Transverse colon (tissue), 4 donors: ENCODE results near the gene ABHD12. TPM values are rescaled to one million over a fixed set of nuclear protein-coding genes. Genes with fewer than 3 reads are reported as not detected.

ENCODE experiments used
- DNase-seq: peaks from one replicate; pipeline ENCODE4 v3.0.0-alpha.2; 2019
- H3K27ac ChIP-seq, 4 donors: fragments of 200-600 bp; sonication (generic); 2 replicates each; pipeline ENCODE4 v1.5.1; 2016 to 2018; ENCODE audit warnings: inconsistent platforms in 4 of 4
- H3K27me3 ChIP-seq: fragments of 200-600 bp; sonication (generic); 2 replicates; pipeline ENCODE4 v1.5.1; 2017; ENCODE audit warnings: inconsistent platforms
- H3K36me3 ChIP-seq, 4 donors: fragments of 200-600 bp; sonication (generic); 2 replicates each; pipeline ENCODE4 v1.5.1; 2017 to 2019; ENCODE audit warnings: inconsistent platforms in 4 of 4
- H3K4me1 ChIP-seq, 4 donors: fragments of 200-600 bp; sonication (generic); 2 replicates each; pipeline ENCODE4 v1.5.1; 2017 to 2020; ENCODE audit warnings: inconsistent platforms in 4 of 4
- H3K4me3 ChIP-seq, 4 donors: fragments of 200-600 bp; sonication (generic); 1 replicate in 1 of 4; 2 replicates in 3 of 4; pipeline versions ENCODE4 v1.5.1 to v1.6.1; 2017 to 2019; ENCODE audit warnings: inconsistent platforms in 4 of 4
- H3K9me3 ChIP-seq, 2 donors: fragments of 200-600 bp; sonication (generic); 2 replicates each; pipeline ENCODE4 v1.5.1; 2017 to 2019; ENCODE audit warnings: inconsistent platforms in 2 of 2
- EP300 ChIP-seq: sonication (generic); formaldehyde crosslinking; IDR thresholded peaks from one replicate; pipeline ENCODE4 v1.6.1; 2017; ENCODE audit warnings: antibody characterized with exemption, low read depth
- POLR2A ChIP-seq: fragments of 450-650 bp; IDR thresholded peaks from one replicate; pipeline ENCODE4 v1.6.1; 2016; ENCODE audit warnings: antibody characterized with exemption, mild to moderate bottlenecking, moderate library complexity
- POLR2AphosphoS5 ChIP-seq, 3 donors: sonication (generic); formaldehyde crosslinking; IDR thresholded peaks; one replicate each; pipeline ENCODE4 v1.6.1; 2016; ENCODE audit warnings: antibody characterized with exemption in 3 of 3
- WGBS, 2 donors: methylation state at CpG; one replicate each; pipeline ENCODE4 v1.1.5; 2018; ENCODE audit warnings: low coverage in 1 of 2; 5-methylcytosine and 5-hydroxymethylcytosine counted together
- in situ Hi-C, 4 donors: fragments of 200-750 bp; cut with MboI; loops; one replicate each; pipeline versions ENCODE4 v1.15.0 to v1.15.1; 2017; ENCODE audit warnings: low sequenced_read_pairs in 3 of 4, low pct_ligation_motif_present in 1 of 4, low pct_unique_long_range_greater_than_20kb in 1 of 4
- intact Hi-C: fragments of 100-400 bp; cut with DNase I; formaldehyde crosslinking; loops from one replicate; pipeline ENCODE4 v1.15.1; 2023; ENCODE audit warnings: low total_unique reads
- total RNA-seq, 4 donors: library from RNA; depleted of rRNA; stranded (reverse); fragments of >200 nt; gene quantifications; one replicate each; pipeline ENCODE4 v1.1.0, GENCODE V29; 2016
- TF ChIP-seq, protein P1 (sequence below), 5 experiments: fragments of 200-600 bp in 3 of 5; fragments of 450-650 bp in 2 of 5; sonication (generic) in 3 of 5; IDR thresholded peaks; 1 replicate in 2 of 5; 2 replicates in 3 of 5; pipeline ENCODE4 v1.5.1; 2016 to 2017; ENCODE audit warnings: antibody characterized with exemption in 5 of 5, inconsistent platforms in 3 of 5, mild to moderate bottlenecking in 2 of 5, moderate library complexity in 1 of 5

ABHD12 gene
- total RNA-seq, 4 donors from 2014 or later: 67.3 to 103 (median 73.4) TPM

DNA sequence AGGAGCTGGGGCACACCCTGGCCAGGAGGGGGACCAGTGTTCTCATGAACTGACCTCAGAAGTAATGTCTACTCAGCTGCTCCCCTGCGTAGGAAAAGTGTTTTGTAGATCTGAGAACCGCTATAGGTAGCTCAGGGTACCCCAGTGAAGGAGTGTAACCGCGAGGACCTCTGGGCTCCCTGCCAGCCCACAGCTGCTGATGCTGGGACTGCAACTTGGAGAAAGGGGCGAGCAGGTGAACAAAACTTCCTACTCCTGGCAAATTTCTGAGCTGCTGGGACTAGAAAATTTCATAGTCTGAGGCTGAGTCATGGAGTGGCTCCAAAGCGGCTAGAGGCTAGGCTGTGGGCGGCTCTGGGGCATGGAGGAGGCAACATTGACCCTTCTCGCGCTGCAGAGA, 90.8 kb downstream of the ABHD12 start:
- Histone ChIP-seq H3K4me1 (peaks cover 3 to 21% (median 18%) of the 10 kb centered on the region in 4 donors), H3K27ac (no peak overlapping the region), H3K4me3 (no peak overlapping the region), H3K27me3 (no peaks in the 10 kb centered on the region), H3K9me3 (no peaks in the 10 kb centered on the region), H3K36me3 (peaks cover 0 to 7% (median 3%) of the 10 kb centered on the region in 4 donors)
- TF ChIP-seq, protein P1, sequence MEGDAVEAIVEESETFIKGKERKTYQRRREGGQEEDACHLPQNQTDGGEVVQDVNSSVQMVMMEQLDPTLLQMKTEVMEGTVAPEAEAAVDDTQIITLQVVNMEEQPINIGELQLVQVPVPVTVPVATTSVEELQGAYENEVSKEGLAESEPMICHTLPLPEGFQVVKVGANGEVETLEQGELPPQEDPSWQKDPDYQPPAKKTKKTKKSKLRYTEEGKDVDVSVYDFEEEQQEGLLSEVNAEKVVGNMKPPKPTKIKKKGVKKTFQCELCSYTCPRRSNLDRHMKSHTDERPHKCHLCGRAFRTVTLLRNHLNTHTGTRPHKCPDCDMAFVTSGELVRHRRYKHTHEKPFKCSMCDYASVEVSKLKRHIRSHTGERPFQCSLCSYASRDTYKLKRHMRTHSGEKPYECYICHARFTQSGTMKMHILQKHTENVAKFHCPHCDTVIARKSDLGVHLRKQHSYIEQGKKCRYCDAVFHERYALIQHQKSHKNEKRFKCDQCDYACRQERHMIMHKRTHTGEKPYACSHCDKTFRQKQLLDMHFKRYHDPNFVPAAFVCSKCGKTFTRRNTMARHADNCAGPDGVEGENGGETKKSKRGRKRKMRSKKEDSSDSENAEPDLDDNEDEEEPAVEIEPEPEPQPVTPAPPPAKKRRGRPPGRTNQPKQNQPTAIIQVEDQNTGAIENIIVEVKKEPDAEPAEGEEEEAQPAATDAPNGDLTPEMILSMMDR (IDR thresholded peaks at IDR 0.05): no peak
- TF ChIP-seq EP300 (no peak), POLR2AphosphoS5 (IDR thresholded peaks at IDR 0.05) (no peak), POLR2A (no peak)
- intact Hi-C loops (loop anchor here (5.0 kb wide), 1 partner anchor 238 kb away; no protein-coding TSS in a partner anchor), in situ Hi-C loops (loop anchor here (10.0 to 25.0 kb wide), 4 partner anchors 85 to 113 kb away; partner anchors contain the start of genes GINS1 (in 2 of the 4), ABHD12 (in 1 of the 4) and ENTPD6 (in 1 of the 4))
- DNase-seq: peak; percentile 42
- WGBS, 2 donors: 87% methylated on average over 9 of the region's 9 CpGs; no CpG with 5 or more reads in 1 of the 2 donors

- in situ Hi-C loops (loop anchor here in 2 of 4 donors (10.0 to 25.0 kb wide), 2 partner anchors 87 to 110 kb away; partner anchors contain the start of gene ENTPD6 (in 1 of the 2)), intact Hi-C loops (loop anchor here (5.0 kb wide), 1 partner anchor 235 kb away; no protein-coding TSS in a partner anchor)
Measured at GRCh38 chr20:25297141-25297905, 93.3 kb downstream of the ABHD12 start.

GRCh38 chr20:25296094-25297093, 94.2 kb downstream of the ABHD12 start:
- DNase-seq: peak; percentile 60
- Histone ChIP-seq H3K4me3 (no peak overlapping the region), H3K27ac (peak overlapping the region; percentile 30 to 68 (median 65)), H3K36me3 (peaks cover 0 to 7% (median 2%) of the 10 kb centered on the region in 4 donors), H3K9me3 (no peaks in the 10 kb centered on the region), H3K27me3 (no peaks in the 10 kb centered on the region), H3K4me1 (peaks cover 9 to 26% (median 22%) of the 10 kb centered on the region in 4 donors)
- 60 to 81% methylated on average over 1 to 24 of the region's 24 CpGs for WGBS, 2 donors
- intact Hi-C loops: loop anchor here (5.0 kb wide), 1 partner anchor 234 kb away; no protein-coding TSS in a partner anchor
- TF ChIP-seq, protein P1 (IDR thresholded peaks at IDR 0.05): peak; percentile 26 to 45 (median 37)
- TF ChIP-seq EP300: no peak
- in situ Hi-C loops: loop anchor here in 2 of 4 donors (10.0 to 25.0 kb wide), 2 partner anchors 88 to 109 kb away; partner anchors contain the start of gene ENTPD6 (in 1 of the 2)

More at GRCh38 chr20:25297141-25297905, 93.3 kb downstream of the ABHD12 start:
- 82% methylated on average over 10 of the region's 10 CpGs; no CpG with 5 or more reads in 1 of the 2 donors for WGBS, 2 donors
- no peaks in the 10 kb centered on the region for H3K9me3 ChIP-seq
- H3K4me3 ChIP-seq: no peak overlapping the region
- DNase-seq: peak; percentile 41
- peaks cover 9 to 26% (median 22%) of the 10 kb centered on the region in 4 donors for H3K4me1 ChIP-seq
- peak overlapping the region; percentile 44 to 68 (median 65) for H3K27ac ChIP-seq
- TF ChIP-seq, protein P1 (IDR thresholded peaks at IDR 0.05): no peak
- TF ChIP-seq POLR2AphosphoS5 (IDR thresholded peaks at IDR 0.05) (no peak), EP300 (no peak), POLR2A (no peak)
- H3K36me3 ChIP-seq: peaks cover 0 to 5% (median 0%) of the 10 kb centered on the region in 4 donors
- H3K27me3 ChIP-seq: no peaks in the 10 kb centered on the region
